Transverse colon (tissue), 3 donors: Measurements from ENCODE around the gene TTC6.

Experiments
- POLR2A ChIP-seq: fragments of 450-650 bp; IDR thresholded peaks from one replicate; pipeline ENCODE4 v1.6.1; 2016; ENCODE audit warnings: antibody characterized with exemption, mild to moderate bottlenecking, moderate library complexity
- POLR2AphosphoS5 ChIP-seq, 3 donors: sonication (generic); formaldehyde crosslinking; IDR thresholded peaks; one replicate each; pipeline ENCODE4 v1.6.1; 2016; ENCODE audit warnings: antibody characterized with exemption in 3 of 3

DNA sequence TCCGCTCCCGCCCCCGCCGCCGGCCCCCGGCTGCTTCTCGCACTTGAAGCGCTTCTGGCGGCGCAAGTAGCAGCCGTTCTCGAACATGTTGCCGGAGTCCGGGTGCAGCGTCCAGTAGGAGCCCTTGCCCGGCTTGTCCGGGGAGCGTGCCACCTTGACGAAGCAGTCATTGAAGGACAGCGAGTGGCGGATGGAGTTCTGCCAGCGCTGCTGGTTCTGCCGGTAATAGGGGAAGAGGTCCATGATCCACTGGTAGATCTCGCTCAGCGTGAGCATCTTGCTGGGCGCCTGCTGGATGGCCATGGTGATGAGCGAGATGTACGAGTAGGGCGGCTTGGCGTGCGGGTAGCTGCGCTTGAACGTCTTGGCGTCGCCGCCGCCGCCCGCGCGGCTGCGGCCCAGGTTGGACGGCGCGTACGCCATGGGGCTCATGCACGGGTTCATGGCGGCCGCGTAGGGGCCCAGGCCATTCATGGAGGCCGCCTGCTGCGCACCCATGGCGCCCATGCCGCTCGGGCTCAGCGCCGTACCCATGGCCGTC, 3.4 kb upstream of the TTC6 start:
- TF ChIP-seq POLR2A (no peak), POLR2AphosphoS5 (IDR thresholded peaks at IDR 0.05) (no peak)
